GM12878 (cell line): ENCODE measurements around the gene CAPN9. TPM values are rescaled to one million over a fixed set of nuclear protein-coding genes. Genes with fewer than 3 reads are reported as not detected.

Experiments used
- ATAC-seq: fragments of 200-7000 bp; cut with Tn5 transposase; 3 replicates; pipeline ENCODE4 v1.9.1; 2020; ENCODE audit warnings: mild to moderate bottlenecking, moderate library complexity
- BruUV-seq: library from RNA; stranded (reverse); fragments of 400-500 nt; replicated peaks from 2 replicates; lab custom pipeline; 2021; lab: Mats Ljungman, UMichigan
- CTCF ChIA-PET: fragments of 300-600 bp; sonication (Branson Sonifier 250); formaldehyde crosslinking; extraction: SDS; loops from one replicate; lab custom pipeline; 2021; ENCODE audit warnings: inconsistent platforms; lab: Yijun Ruan, JAX
- POLR2A ChIA-PET: fragments of 350-600 bp; formaldehyde crosslinking; extraction: SDS; loops from one replicate; lab custom pipeline; 2021; ENCODE audit warnings: inconsistent platforms; lab: Charles Lee
- RAD21 ChIA-PET: fragments of 300-600 bp; sonication (Branson Sonifier 250); formaldehyde crosslinking; loops from one replicate; lab custom pipeline; 2023; ENCODE audit warnings: antibody characterized with exemption; ENCODE audit not compliant: unreplicated experiment; lab: Charles Lee
- SMC1A ChIA-PET: fragments of 300-600 bp; sonication (Branson Sonifier 250); formaldehyde crosslinking; loops from one replicate; lab custom pipeline; 2023; ENCODE audit not compliant: unreplicated experiment, uncharacterized antibody; lab: Charles Lee
- DNase-seq: peaks from one replicate; pipeline ENCODE4 v3.0.0-alpha.2; 2011; ENCODE audit warnings: low read depth, low spot score
- FAIRE-seq: peaks from 3 replicates; lab custom pipeline; 2011; peaks lifted over from hg19 to GRCh38; lab: Jason Lieb, UNC
- H2AFZ ChIP-seq: 2 replicates; pipeline ENCODE4 v1.6.0; 2011; ENCODE audit warnings: low read depth, low read length, control low read depth; ENCODE audit not compliant: control insufficient read depth
- H3K27ac ChIP-seq: 2 replicates; pipeline ENCODE4 v1.5.1; 2011; ENCODE audit warnings: control low read depth; ENCODE audit not compliant: control insufficient read depth, insufficient read depth
- H3K27me3 ChIP-seq, 2 experiments: replicated peaks in 1 of 2; 2 replicates each; pipeline versions ENCODE4 v1.6.0 to v1.6.1; 2011; ENCODE audit warnings: low read length in 1 of 2; ENCODE audit not compliant: control insufficient read depth in 2 of 2, insufficient read depth in 2 of 2
- H3K36me3 ChIP-seq, 2 experiments: 2 replicates each; pipeline ENCODE4 v1.5.1; 2011; ENCODE audit warnings: low read length in 1 of 2; ENCODE audit not compliant: control insufficient read depth in 2 of 2, insufficient read depth in 2 of 2
- H3K4me1 ChIP-seq: 2 replicates; pipeline ENCODE4 v1.6.1; 2011; ENCODE audit warnings: mild to moderate bottlenecking, low read length, moderate library complexity, mixed read lengths; ENCODE audit not compliant: control insufficient read depth, insufficient read depth
- H3K4me2 ChIP-seq: 2 replicates; pipeline ENCODE4 v1.6.0; 2011; ENCODE audit warnings: control low read depth; ENCODE audit not compliant: control insufficient read depth, insufficient read depth
- H3K4me3 ChIP-seq: fragments of 200-600 bp; sonication (generic); 2 replicates; pipeline ENCODE4 v1.5.1; 2016
- H3K79me2 ChIP-seq: 2 replicates; pipeline ENCODE4 v1.6.0; 2011; ENCODE audit warnings: low read length; ENCODE audit not compliant: control insufficient read depth, insufficient read depth
- H3K9ac ChIP-seq: 2 replicates; pipeline ENCODE4 v1.8.0; 2011; ENCODE audit warnings: low read length, control low read depth, mixed read lengths; ENCODE audit not compliant: control insufficient read depth, insufficient read depth
- H3K9me3 ChIP-seq: replicated peaks from 3 replicates; pipeline ENCODE4 v1.5.1; 2011; ENCODE audit warnings: mild to moderate bottlenecking, low read length; ENCODE audit not compliant: control insufficient read depth, insufficient read depth
- H4K20me1 ChIP-seq: 2 replicates; pipeline ENCODE4 v1.6.0; 2011; ENCODE audit not compliant: control insufficient read depth, insufficient read depth
- ATF2 ChIP-seq: IDR thresholded peaks from 2 replicates; pipeline ENCODE4 v1.6.1; 2012; ENCODE audit warnings: low read length, inconsistent platforms
- BCL11A ChIP-seq: IDR thresholded peaks from 2 replicates; pipeline ENCODE4 v1.6.1; 2011; ENCODE audit warnings: low read depth, low read length
- BMI1 ChIP-seq: fragments of 450-650 bp; IDR thresholded peaks from 2 replicates; pipeline ENCODE4 v1.6.1; 2016; ENCODE audit warnings: mild to moderate bottlenecking, moderate library complexity, borderline replicate concordance
- CBX5 ChIP-seq: sonication (generic); IDR thresholded peaks from 2 replicates; pipeline ENCODE4 v1.6.1; 2016; ENCODE audit warnings: low read depth, moderate library complexity, mild to moderate bottlenecking, inconsistent platforms
- NR2C2 ChIP-seq: IDR thresholded peaks from 2 replicates; pipeline ENCODE4 v1.6.1; 2011; ENCODE audit warnings: borderline replicate concordance, low read depth; ENCODE audit not compliant: control insufficient read depth, insufficient read length
- SKIL ChIP-seq: fragments of 450-650 bp; IDR thresholded peaks from 2 replicates; pipeline ENCODE4 v1.6.1; 2017; ENCODE audit warnings: mild to moderate bottlenecking, low read depth, inconsistent platforms; ENCODE audit not compliant: poor library complexity, severe bottlenecking
- SUZ12 ChIP-seq: fragments of 200-600 bp; sonication (generic); IDR thresholded peaks from one replicate; pipeline ENCODE4 v1.6.1; 2018; ENCODE audit warnings: antibody characterized with exemption, mild to moderate bottlenecking; ENCODE audit not compliant: unreplicated experiment
- TCF3 ChIP-seq: IDR thresholded peaks from 2 replicates; pipeline ENCODE4 v1.6.1; 2012; ENCODE audit warnings: low read depth, mild to moderate bottlenecking, low read length, borderline replicate concordance; ENCODE audit not compliant: insufficient read depth
- YBX1 ChIP-seq: fragments of 450-650 bp; IDR thresholded peaks from 2 replicates; pipeline ENCODE4 v1.6.1; 2016; ENCODE audit warnings: antibody characterized with exemption
- WGBS: methylation state at CpG from one replicate; pipeline ENCODE4 v1.1.6; 2016; ENCODE audit warnings: low lambda C conversion rate; ENCODE audit not compliant: insufficient replicate concordance, insufficient coverage; ENCODE audit errors: missing lambda C conversion rate; 5-methylcytosine and 5-hydroxymethylcytosine counted together
- in situ Hi-C: fragments of 300-500 bp; cut with MboI; formaldehyde crosslinking; loops from 9 replicates; pipeline ENCODE4 v1.14.3; 2018; ENCODE audit warnings: mixed read lengths
- intact Hi-C: fragments of 100-400 bp; cut with micrococcal nuclease; formaldehyde crosslinking; loops from one replicate; pipeline ENCODE4 v1.14.2; 2022; ENCODE audit not compliant: unreplicated experiment
- polyA plus RNA-seq, 11 experiments: library from polyadenylated mRNA; depleted of rRNA in 4 of 11; unstranded in 6 of 11; stranded (reverse) in 5 of 11; fragments of >200 nt; fragmentation: Nextera tagmentation in 4 of 11; fragmentation: Illumina TruSeq in 1 of 11; extraction: Ambion mirVana in 4 of 11; extraction: Trizol in 1 of 11; gene quantifications; 1 replicate in 1 of 11; 2 replicates in 10 of 11; pipeline versions ENCODE4 v1.2.1 to v1.2.3, GENCODE V29; 2011 to 2016; ENCODE audit warnings: inconsistent platforms in 2 of 11, missing spikeins in 2 of 11, low read depth in 1 of 11
- total RNA-seq, 4 experiments: library from RNA; depleted of rRNA in 3 of 4; stranded (reverse); fragments of >200 nt in 3 of 4; fragmentation: Illumina TruSeq in 1 of 4; extraction: Trizol in 1 of 4; gene quantifications; 2 replicates each; pipeline versions ENCODE4 v1.2.1 to v1.2.3, GENCODE V29; 2013 to 2021
- TF ChIP-seq, protein P1 (sequence below): IDR thresholded peaks from 2 replicates; pipeline ENCODE4 v1.6.1; 2012; ENCODE audit warnings: mild to moderate bottlenecking, low read depth, low read length
- TF ChIP-seq, protein P2 (sequence below): fragments of 450-650 bp; IDR thresholded peaks from 2 replicates; pipeline ENCODE4 v1.6.1; 2016; ENCODE audit warnings: mild to moderate bottlenecking

CAPN9 gene
- total and polyA plus RNA-seq, 10 of the 15 experiments (the other 5 are each of a cell fraction or from before 2014, with no cell fraction given) = not detected

- SMC1A ChIA-PET = no interaction called here
- Histone ChIP-seq H4K20me1 (no peaks in the 10 kb centered on the region), H3K36me3 (no peaks in the 10 kb centered on the region), H3K9me3 (no peaks in the 10 kb centered on the region), H3K27ac (no peak overlapping the region), H3K4me1 (no peaks in the 10 kb centered on the region), H3K79me2 (no peaks in the 10 kb centered on the region), H3K9ac (no peak overlapping the region), H3K27me3 (no peaks in the 10 kb centered on the region), H3K4me2 (no peak overlapping the region), H3K4me3 (no peak overlapping the region), H2AFZ (no peak overlapping the region)
- 42% methylated on average over 5 of the region's 5 CpGs for WGBS
- in situ Hi-C loops = no loop called here
- no peak for FAIRE-seq
- RAD21 ChIA-PET = no interaction called here
- intact Hi-C loops = no loop called here
- no peak for DNase-seq
- ATAC-seq = no peak
- POLR2A ChIA-PET = no interaction called here
- BruUV-seq = no TSS peak
- no peak for TF ChIP-seq NR2C2
- TF ChIP-seq, protein P1, sequence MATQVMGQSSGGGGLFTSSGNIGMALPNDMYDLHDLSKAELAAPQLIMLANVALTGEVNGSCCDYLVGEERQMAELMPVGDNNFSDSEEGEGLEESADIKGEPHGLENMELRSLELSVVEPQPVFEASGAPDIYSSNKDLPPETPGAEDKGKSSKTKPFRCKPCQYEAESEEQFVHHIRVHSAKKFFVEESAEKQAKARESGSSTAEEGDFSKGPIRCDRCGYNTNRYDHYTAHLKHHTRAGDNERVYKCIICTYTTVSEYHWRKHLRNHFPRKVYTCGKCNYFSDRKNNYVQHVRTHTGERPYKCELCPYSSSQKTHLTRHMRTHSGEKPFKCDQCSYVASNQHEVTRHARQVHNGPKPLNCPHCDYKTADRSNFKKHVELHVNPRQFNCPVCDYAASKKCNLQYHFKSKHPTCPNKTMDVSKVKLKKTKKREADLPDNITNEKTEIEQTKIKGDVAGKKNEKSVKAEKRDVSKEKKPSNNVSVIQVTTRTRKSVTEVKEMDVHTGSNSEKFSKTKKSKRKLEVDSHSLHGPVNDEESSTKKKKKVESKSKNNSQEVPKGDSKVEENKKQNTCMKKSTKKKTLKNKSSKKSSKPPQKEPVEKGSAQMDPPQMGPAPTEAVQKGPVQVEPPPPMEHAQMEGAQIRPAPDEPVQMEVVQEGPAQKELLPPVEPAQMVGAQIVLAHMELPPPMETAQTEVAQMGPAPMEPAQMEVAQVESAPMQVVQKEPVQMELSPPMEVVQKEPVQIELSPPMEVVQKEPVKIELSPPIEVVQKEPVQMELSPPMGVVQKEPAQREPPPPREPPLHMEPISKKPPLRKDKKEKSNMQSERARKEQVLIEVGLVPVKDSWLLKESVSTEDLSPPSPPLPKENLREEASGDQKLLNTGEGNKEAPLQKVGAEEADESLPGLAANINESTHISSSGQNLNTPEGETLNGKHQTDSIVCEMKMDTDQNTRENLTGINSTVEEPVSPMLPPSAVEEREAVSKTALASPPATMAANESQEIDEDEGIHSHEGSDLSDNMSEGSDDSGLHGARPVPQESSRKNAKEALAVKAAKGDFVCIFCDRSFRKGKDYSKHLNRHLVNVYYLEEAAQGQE = no peak
- no peak for TF ChIP-seq YBX1
- TF ChIP-seq, protein P2, sequence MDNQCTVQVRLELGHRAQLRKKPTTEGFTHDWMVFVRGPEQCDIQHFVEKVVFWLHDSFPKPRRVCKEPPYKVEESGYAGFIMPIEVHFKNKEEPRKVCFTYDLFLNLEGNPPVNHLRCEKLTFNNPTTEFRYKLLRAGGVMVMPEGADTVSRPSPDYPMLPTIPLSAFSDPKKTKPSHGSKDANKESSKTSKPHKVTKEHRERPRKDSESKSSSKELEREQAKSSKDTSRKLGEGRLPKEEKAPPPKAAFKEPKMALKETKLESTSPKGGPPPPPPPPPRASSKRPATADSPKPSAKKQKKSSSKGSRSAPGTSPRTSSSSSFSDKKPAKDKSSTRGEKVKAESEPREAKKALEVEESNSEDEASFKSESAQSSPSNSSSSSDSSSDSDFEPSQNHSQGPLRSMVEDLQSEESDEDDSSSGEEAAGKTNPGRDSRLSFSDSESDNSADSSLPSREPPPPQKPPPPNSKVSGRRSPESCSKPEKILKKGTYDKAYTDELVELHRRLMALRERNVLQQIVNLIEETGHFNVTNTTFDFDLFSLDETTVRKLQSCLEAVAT = no peak
- TF ChIP-seq TCF3 = no peak
- TF ChIP-seq ATF2 = no peak
- no peak for TF ChIP-seq SKIL
- TF ChIP-seq CBX5 = no peak
- TF ChIP-seq SUZ12 = no peak
- no peak for TF ChIP-seq BCL11A
- no peak for TF ChIP-seq BMI1
- CTCF ChIA-PET = interaction anchor here (1.3 kb wide), 1 partner anchor 12 kb away, joined by 4 read pairs; no protein-coding TSS in a partner anchor
Observed at GRCh38 chr1:230836793-230837192, 89.6 kb downstream of the CAPN9 start.
